ENCODE measurements around the gene CHKA. TPM values are rescaled to one million over a fixed set of nuclear protein-coding genes. Genes with fewer than 3 reads are reported as not detected.

The CHKA gene
- total RNA-seq, 1 donor from 2014 or later, result 173 TPM

DNA sequence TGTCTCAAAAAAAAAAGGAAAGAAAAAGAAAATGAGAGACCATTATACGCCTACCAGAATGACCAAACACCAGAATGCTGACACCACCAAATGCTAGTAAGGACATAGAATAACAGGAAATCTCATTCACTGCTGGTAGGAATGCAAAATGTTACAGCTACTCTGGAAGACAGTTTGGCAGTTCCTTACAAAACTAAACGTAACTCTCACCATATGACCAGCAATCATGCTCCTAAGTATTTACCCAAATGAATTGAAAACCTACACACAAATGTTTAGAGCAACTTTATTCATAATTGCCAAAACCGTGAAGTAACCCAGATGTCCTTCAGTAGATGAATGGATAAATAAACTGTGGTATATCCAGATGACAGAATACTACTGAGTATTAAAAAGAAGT, 7.2 kb downstream of the CHKA start:
- Mint-ChIP-seq H3K4me3 (ENCODE audit: unreplicated experiment) (peak overlapping the region; percentile 37), H3K36me3 (ENCODE audit: low read depth, unreplicated experiment) (peaks cover 18% of the 10 kb centered on the region), H3K27ac (ENCODE audit: unreplicated experiment) (peak overlapping the region; percentile 53), H3K4me1 (ENCODE audit: unreplicated experiment) (peaks cover 59% of the 10 kb centered on the region), H3K27me3 (ENCODE audit: unreplicated experiment) (peaks cover 3% of the 10 kb centered on the region), H3K9me3 (ENCODE audit: unreplicated experiment) (no peaks in the 10 kb centered on the region)
- DNase-seq (ENCODE audit: low spot score), result no peak
- TF ChIP-seq, protein P1, sequence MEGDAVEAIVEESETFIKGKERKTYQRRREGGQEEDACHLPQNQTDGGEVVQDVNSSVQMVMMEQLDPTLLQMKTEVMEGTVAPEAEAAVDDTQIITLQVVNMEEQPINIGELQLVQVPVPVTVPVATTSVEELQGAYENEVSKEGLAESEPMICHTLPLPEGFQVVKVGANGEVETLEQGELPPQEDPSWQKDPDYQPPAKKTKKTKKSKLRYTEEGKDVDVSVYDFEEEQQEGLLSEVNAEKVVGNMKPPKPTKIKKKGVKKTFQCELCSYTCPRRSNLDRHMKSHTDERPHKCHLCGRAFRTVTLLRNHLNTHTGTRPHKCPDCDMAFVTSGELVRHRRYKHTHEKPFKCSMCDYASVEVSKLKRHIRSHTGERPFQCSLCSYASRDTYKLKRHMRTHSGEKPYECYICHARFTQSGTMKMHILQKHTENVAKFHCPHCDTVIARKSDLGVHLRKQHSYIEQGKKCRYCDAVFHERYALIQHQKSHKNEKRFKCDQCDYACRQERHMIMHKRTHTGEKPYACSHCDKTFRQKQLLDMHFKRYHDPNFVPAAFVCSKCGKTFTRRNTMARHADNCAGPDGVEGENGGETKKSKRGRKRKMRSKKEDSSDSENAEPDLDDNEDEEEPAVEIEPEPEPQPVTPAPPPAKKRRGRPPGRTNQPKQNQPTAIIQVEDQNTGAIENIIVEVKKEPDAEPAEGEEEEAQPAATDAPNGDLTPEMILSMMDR (IDR thresholded peaks at IDR 0.05; ENCODE audit: unreplicated experiment), result no peak

DNA sequence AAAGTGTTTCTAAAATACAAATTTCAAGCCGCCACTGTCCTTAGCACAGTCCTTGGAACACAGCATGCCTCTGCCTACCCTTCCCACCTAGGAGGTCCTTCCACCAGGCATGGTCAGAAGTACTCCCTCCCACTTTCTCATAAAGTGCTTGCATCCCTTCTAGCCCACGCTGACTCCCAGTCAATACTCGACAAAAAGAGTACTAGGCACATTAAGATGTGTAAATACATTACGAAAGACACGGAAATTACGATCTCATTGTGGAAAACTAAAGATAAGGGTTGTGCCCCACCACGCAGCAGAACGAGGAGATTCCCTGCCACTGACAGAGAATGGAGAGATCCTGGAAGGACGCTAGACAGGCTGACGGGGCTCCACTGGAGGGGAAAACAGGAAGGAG, 13.5 kb downstream of the CHKA start:
- peaks cover 51% of the 10 kb centered on the region for H3K4me1 Mint-ChIP-seq (ENCODE audit: unreplicated experiment)
- H3K4me3 Mint-ChIP-seq (ENCODE audit: unreplicated experiment), result peak overlapping the region; percentile 29
- H3K9me3 Mint-ChIP-seq (ENCODE audit: unreplicated experiment), result no peaks in the 10 kb centered on the region
- TF ChIP-seq, protein P1 (IDR thresholded peaks at IDR 0.05; ENCODE audit: unreplicated experiment), result no peak
- H3K27ac Mint-ChIP-seq (ENCODE audit: unreplicated experiment), result peak overlapping the region; percentile 34
- peaks cover 24% of the 10 kb centered on the region for H3K36me3 Mint-ChIP-seq (ENCODE audit: low read depth, unreplicated experiment)
- no peak for DNase-seq (ENCODE audit: low spot score)
- H3K27me3 Mint-ChIP-seq (ENCODE audit: unreplicated experiment), result peaks cover 4% of the 10 kb centered on the region

DNA sequence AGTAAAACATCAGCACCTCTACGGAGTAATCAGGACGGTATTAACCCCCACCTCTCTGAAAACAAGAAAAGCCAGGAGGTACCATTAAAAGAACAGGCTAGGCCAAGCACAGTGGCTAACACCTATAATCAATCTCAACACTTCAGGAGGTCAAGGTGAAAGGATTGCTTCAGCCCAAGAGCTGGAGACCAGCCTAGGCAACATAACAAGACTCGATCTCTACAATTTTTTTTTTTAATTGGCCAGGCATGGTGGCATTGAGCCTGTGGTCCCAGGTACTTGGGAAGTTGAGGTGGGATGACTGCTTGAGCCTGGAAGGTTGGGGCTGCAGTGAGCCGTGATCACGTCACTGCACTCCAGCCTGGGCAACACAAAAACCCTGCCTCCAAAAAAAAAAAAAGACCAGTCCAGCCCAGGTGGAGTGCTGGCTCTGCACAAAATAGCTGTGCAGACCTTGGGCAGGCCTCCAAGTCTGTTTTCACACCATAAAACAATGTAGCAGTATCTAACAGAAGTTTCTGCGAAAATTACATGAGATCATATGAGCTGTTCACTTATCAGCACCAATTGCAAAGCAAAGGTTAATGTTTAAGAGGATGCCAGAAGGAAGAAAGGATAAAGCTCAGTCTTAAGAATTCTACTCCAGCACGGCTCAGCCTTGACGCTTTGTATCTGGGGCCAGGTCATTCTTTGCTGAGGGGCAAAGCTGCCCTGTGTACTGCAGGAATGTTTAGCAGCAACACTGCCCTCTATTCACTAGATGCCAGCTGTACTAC, 14.8 kb downstream of the CHKA start:
- Mint-ChIP-seq H3K36me3 (ENCODE audit: low read depth, unreplicated experiment) (peaks cover 32% of the 10 kb centered on the region), H3K4me3 (ENCODE audit: unreplicated experiment) (no peak overlapping the region), H3K4me1 (ENCODE audit: unreplicated experiment) (peaks cover 57% of the 10 kb centered on the region), H3K27me3 (ENCODE audit: unreplicated experiment) (peaks cover 5% of the 10 kb centered on the region), H3K9me3 (ENCODE audit: unreplicated experiment) (no peaks in the 10 kb centered on the region), H3K27ac (ENCODE audit: unreplicated experiment) (no peak overlapping the region)
- no peak for DNase-seq (ENCODE audit: low spot score)
- TF ChIP-seq, protein P1 (IDR thresholded peaks at IDR 0.05; ENCODE audit: unreplicated experiment), result no peak

DNA sequence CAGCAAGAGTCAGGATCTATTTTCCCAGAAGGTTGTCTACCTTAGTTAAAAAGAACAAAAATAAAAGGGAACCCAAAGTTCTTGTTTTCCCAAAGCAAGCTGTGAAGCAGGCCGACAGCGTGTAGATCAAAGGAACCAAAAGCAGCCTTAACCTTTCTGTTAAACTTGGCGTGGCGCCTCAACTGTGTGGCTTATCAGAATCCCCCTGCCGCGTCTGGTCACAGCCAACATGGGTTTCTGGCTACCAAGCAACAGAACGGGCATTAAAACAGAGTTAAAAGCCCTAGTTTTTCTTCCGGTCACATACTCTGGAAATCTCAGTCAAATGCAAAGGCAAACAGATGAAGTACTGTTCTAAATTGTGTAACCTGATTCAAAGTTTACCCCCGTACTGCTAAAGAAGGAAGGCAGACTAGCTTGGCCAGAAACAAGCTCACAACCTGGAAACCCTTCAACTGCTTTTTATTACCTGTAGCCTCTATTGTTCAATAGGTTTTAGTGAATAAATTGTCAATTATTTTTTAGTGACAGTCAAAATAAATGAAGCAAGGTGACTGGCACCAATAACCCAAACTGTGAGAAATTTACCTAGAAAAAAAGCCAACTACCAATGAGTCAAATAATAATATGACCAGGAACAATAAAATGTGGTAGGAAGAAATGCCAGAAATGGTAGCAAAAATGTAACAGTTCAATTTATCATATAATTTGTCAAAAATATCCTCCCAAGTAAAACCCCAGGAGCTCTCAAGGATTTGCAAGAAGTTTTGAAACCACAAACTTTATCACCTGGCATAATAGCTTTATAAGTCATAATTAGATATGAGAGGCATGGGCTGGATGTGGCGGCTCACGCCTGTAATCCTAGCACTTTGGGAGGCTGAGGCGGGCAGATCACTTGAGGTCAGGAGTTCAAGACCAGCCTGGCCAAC, 21.4 kb downstream of the CHKA start:
- Mint-ChIP-seq H3K9me3 (ENCODE audit: unreplicated experiment) (no peaks in the 10 kb centered on the region), H3K36me3 (ENCODE audit: low read depth, unreplicated experiment) (peaks cover 29% of the 10 kb centered on the region), H3K27me3 (ENCODE audit: unreplicated experiment) (peaks cover 7% of the 10 kb centered on the region), H3K4me3 (ENCODE audit: unreplicated experiment) (no peak overlapping the region), H3K4me1 (ENCODE audit: unreplicated experiment) (peaks cover 50% of the 10 kb centered on the region), H3K27ac (ENCODE audit: unreplicated experiment) (peak overlapping the region; percentile 96)
- TF ChIP-seq, protein P1 (IDR thresholded peaks at IDR 0.05; ENCODE audit: unreplicated experiment), result no peak
- DNase-seq (ENCODE audit: low spot score), result no peak
